DOHH2 (cell line): ENCODE measurements around the gene ANO4.

Experiments
- H3F3A ChIP-seq: fragments of 200-600 bp; sonication (generic), shearing (Covaris generic); 2 replicates; pipeline ENCODE4 v1.6.0; 2016; ENCODE audit warnings: antibody characterized with exemption, mild to moderate bottlenecking; ENCODE audit not compliant: control insufficient read depth, insufficient read depth
- H3K27ac ChIP-seq: fragments of 200-600 bp; sonication (generic); 2 replicates; pipeline ENCODE4 v1.5.1; 2014; ENCODE audit warnings: low read depth, mild to moderate bottlenecking, low read length, moderate library complexity
- H3K27me3 ChIP-seq: fragments of 200-600 bp; sonication (generic); 2 replicates; pipeline ENCODE4 v1.6.1; 2014; ENCODE audit warnings: mild to moderate bottlenecking, low read length, mixed read lengths; ENCODE audit not compliant: control insufficient read depth
- H3K36me3 ChIP-seq: fragments of 200-600 bp; sonication (generic); 2 replicates; pipeline ENCODE4 v1.6.1; 2014; ENCODE audit warnings: mild to moderate bottlenecking, low read length, moderate library complexity, mixed read lengths; ENCODE audit not compliant: control insufficient read depth
- H3K4me1 ChIP-seq: fragments of 200-600 bp; sonication (generic); 2 replicates; pipeline ENCODE4 v1.6.1; 2014; ENCODE audit warnings: mild to moderate bottlenecking, low read length, mixed read lengths; ENCODE audit not compliant: control insufficient read depth
- H3K4me2 ChIP-seq: fragments of 200-600 bp; sonication (generic); 2 replicates; pipeline ENCODE4 v1.6.0; 2014; ENCODE audit warnings: mild to moderate bottlenecking, low read length, moderate library complexity
- H3K4me3 ChIP-seq: fragments of 200-600 bp; sonication (generic); 2 replicates; pipeline ENCODE4 v1.5.1; 2014; ENCODE audit warnings: mild to moderate bottlenecking, low read length, mixed read lengths
- H3K79me2 ChIP-seq: fragments of 200-600 bp; sonication (generic); 2 replicates; pipeline ENCODE4 v1.6.1; 2014; ENCODE audit warnings: mild to moderate bottlenecking, low read length, mixed read lengths; ENCODE audit not compliant: control insufficient read depth
- H3K9me2 ChIP-seq: fragments of 200-600 bp; sonication (generic); replicated peaks from 2 replicates; pipeline ENCODE4 v1.6.1; 2014; ENCODE audit warnings: mild to moderate bottlenecking, low read length, mixed read lengths; ENCODE audit not compliant: control insufficient read depth
- H3K9me3 ChIP-seq: fragments of 200-600 bp; sonication (generic); 2 replicates; pipeline ENCODE4 v1.6.1; 2014; ENCODE audit warnings: antibody characterized with exemption, low read length, mixed read lengths; ENCODE audit not compliant: control insufficient read depth, insufficient read depth
- H4K20me1 ChIP-seq: fragments of 200-600 bp; sonication (generic); 2 replicates; pipeline ENCODE4 v1.6.0; 2014; ENCODE audit warnings: low read depth, mild to moderate bottlenecking, antibody characterized with exemption, low read length, moderate library complexity; ENCODE audit not compliant: control insufficient read depth, insufficient read depth
- CTCF ChIP-seq: fragments of 200-600 bp; sonication (generic); IDR thresholded peaks from one replicate; pipeline ENCODE4 v1.5.1; 2014; ENCODE audit warnings: antibody characterized with exemption, mild to moderate bottlenecking, low read depth, low read length; ENCODE audit not compliant: poor library complexity, severe bottlenecking
- EZH2phosphoT487 ChIP-seq: fragments of 200-600 bp; sonication (generic); IDR thresholded peaks from 2 replicates; pipeline ENCODE4 v1.6.1; 2017; ENCODE audit warnings: borderline replicate concordance, mild to moderate bottlenecking, antibody characterized with exemption, low read length, moderate library complexity, mixed read lengths

ANO4 gene

GRCh38 chr12:101042211-101042610 is 247.6 kb downstream of the ANO4 start:
- no peak overlapping the region for H3K27ac ChIP-seq
- no peaks in the 10 kb centered on the region for H3K9me2 ChIP-seq
- no peak overlapping the region for H3K4me2 ChIP-seq
- TF ChIP-seq CTCF (no peak), EZH2phosphoT487 (no peak)
- no peaks in the 10 kb centered on the region for H3F3A ChIP-seq
- peaks cover 8% of the 10 kb centered on the region; the same call in 1 of the 2 replicates for H3K27me3 ChIP-seq
- H3K4me3 ChIP-seq = no peak overlapping the region
- no peaks in the 10 kb centered on the region for H3K36me3 ChIP-seq
- no peaks in the 10 kb centered on the region for H3K4me1 ChIP-seq
- H3K9me3 ChIP-seq = no peaks in the 10 kb centered on the region
- H3K79me2 ChIP-seq = no peaks in the 10 kb centered on the region
- H4K20me1 ChIP-seq = no peaks in the 10 kb centered on the region

- H4K20me1 ChIP-seq = no peaks in the 10 kb centered on the region
- H3K4me3 ChIP-seq = no peak overlapping the region
- peaks cover 8% of the 10 kb centered on the region; the same call in 1 of the 2 replicates for H3K27me3 ChIP-seq
- no peak for TF ChIP-seq CTCF
- no peak for TF ChIP-seq EZH2phosphoT487
- no peak overlapping the region for H3K27ac ChIP-seq
- no peak overlapping the region for H3K4me2 ChIP-seq
- no peaks in the 10 kb centered on the region for H3K79me2 ChIP-seq
- no peaks in the 10 kb centered on the region for H3K36me3 ChIP-seq
- H3F3A ChIP-seq = no peaks in the 10 kb centered on the region
- H3K4me1 ChIP-seq = no peaks in the 10 kb centered on the region
- no peaks in the 10 kb centered on the region for H3K9me2 ChIP-seq
- H3K9me3 ChIP-seq = no peaks in the 10 kb centered on the region
These were observed 250.0 kb downstream of the ANO4 start for GRCh38 chr12:101044512-101045059.

- no peaks in the 10 kb centered on the region for H3K36me3 ChIP-seq
- no peaks in the 10 kb centered on the region for H3F3A ChIP-seq
- no peaks in the 10 kb centered on the region for H3K4me1 ChIP-seq
- no peaks in the 10 kb centered on the region for H3K9me2 ChIP-seq
- no peaks in the 10 kb centered on the region for H3K9me3 ChIP-seq
- no peak overlapping the region for H3K27ac ChIP-seq
- H3K4me3 ChIP-seq = no peak overlapping the region
- no peak overlapping the region for H3K4me2 ChIP-seq
- H4K20me1 ChIP-seq = no peaks in the 10 kb centered on the region
- peaks cover 8% of the 10 kb centered on the region; the same call in 1 of the 2 replicates for H3K27me3 ChIP-seq
- H3K79me2 ChIP-seq = no peaks in the 10 kb centered on the region
- no peak for TF ChIP-seq EZH2phosphoT487
- TF ChIP-seq CTCF = no peak
These were observed 251.2 kb downstream of the ANO4 start for GRCh38 chr12:101045486-101046464.
